Osteocyte (in vitro differentiated cells): ENCODE data around the gene MLC1. TPM values are rescaled to one million over a fixed set of nuclear protein-coding genes. Genes with fewer than 3 reads are reported as not detected.

ENCODE experiments used
- DNase-seq: peaks from one replicate; pipeline ENCODE4 v3.0.0; 2021; ENCODE audit warnings: mixed read lengths; ENCODE audit not compliant: unreplicated experiment; ENCODE audit errors: extremely low spot score
- H3K27ac Mint-ChIP-seq: one replicate; pipeline ENCODE4 v1.8.0; 2021; ENCODE audit warnings: mild to moderate bottlenecking, mixed read lengths; ENCODE audit not compliant: unreplicated experiment
- H3K27me3 Mint-ChIP-seq: one replicate; pipeline ENCODE4 v1.8.0; 2021; ENCODE audit warnings: mixed read lengths; ENCODE audit not compliant: unreplicated experiment
- H3K36me3 Mint-ChIP-seq: one replicate; pipeline ENCODE4 v1.8.0; 2021; ENCODE audit warnings: mixed read lengths; ENCODE audit not compliant: unreplicated experiment
- H3K4me1 Mint-ChIP-seq: one replicate; pipeline ENCODE4 v1.8.0; 2021; ENCODE audit warnings: mixed read lengths; ENCODE audit not compliant: unreplicated experiment
- H3K4me3 Mint-ChIP-seq: one replicate; pipeline ENCODE4 v1.8.0; 2021; ENCODE audit warnings: mild to moderate bottlenecking, moderate library complexity, mixed read lengths; ENCODE audit not compliant: unreplicated experiment
- H3K9me3 Mint-ChIP-seq: one replicate; pipeline ENCODE4 v1.8.0; 2021; ENCODE audit warnings: mixed read lengths; ENCODE audit not compliant: unreplicated experiment
- total RNA-seq: library from RNA; stranded (reverse); gene quantifications from 2 replicates; pipeline ENCODE4 v1.2.1, GENCODE V29; 2021
- TF ChIP-seq, protein P1 (sequence below): fragments of 200-600 bp; sonication (generic); IDR thresholded peaks from 2 replicates; pipeline ENCODE4 v1.5.0; 2021; ENCODE audit warnings: antibody characterized with exemption, mild to moderate bottlenecking, moderate library complexity

The MLC1 gene
- total RNA-seq, 1 donor from 2014 or later = not detected

DNA sequence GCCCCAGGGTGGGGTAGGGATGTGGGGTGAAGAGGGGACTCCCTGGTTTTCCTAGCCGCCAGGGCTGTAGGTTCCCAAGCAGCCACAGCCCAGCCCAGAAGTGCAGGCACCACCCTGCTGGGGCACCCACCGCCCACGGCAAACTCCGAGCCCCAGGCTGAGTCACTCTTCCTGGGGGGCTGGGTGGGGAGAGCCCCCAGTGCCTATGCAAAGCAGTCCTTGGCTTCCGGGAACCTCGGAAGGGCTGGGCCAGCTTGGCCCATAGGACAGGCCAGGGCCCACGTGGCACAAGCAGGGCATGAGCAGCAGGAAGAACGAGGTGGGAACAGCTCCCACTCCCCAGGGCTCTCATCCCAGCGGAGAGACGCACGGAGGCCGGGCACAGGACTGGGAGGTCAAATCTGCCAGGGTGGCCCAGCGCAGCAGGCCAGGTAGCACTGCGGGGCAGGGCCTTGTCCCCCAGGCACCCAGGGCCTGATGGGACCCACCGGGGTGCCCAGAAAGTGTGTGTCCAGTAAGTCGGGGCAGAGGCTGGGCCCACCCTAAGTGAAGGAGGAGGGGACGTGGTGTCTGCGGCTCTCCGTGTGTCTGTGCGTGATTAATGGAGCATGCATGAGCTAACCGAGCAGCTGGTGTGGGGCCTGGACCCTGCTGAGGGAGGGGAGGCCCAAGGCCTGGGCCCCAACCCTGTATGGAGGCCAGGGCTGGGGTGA is 68.1 kb downstream of the MLC1 start:
- Mint-ChIP-seq H3K4me1 (peaks cover 13% of the 10 kb centered on the region), H3K36me3 (no peaks in the 10 kb centered on the region), H3K27ac (no peak overlapping the region), H3K4me3 (no peak overlapping the region), H3K9me3 (no peaks in the 10 kb centered on the region), H3K27me3 (peaks cover 10% of the 10 kb centered on the region)
- DNase-seq = no peak
- TF ChIP-seq, protein P1, sequence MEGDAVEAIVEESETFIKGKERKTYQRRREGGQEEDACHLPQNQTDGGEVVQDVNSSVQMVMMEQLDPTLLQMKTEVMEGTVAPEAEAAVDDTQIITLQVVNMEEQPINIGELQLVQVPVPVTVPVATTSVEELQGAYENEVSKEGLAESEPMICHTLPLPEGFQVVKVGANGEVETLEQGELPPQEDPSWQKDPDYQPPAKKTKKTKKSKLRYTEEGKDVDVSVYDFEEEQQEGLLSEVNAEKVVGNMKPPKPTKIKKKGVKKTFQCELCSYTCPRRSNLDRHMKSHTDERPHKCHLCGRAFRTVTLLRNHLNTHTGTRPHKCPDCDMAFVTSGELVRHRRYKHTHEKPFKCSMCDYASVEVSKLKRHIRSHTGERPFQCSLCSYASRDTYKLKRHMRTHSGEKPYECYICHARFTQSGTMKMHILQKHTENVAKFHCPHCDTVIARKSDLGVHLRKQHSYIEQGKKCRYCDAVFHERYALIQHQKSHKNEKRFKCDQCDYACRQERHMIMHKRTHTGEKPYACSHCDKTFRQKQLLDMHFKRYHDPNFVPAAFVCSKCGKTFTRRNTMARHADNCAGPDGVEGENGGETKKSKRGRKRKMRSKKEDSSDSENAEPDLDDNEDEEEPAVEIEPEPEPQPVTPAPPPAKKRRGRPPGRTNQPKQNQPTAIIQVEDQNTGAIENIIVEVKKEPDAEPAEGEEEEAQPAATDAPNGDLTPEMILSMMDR = no peak

DNA sequence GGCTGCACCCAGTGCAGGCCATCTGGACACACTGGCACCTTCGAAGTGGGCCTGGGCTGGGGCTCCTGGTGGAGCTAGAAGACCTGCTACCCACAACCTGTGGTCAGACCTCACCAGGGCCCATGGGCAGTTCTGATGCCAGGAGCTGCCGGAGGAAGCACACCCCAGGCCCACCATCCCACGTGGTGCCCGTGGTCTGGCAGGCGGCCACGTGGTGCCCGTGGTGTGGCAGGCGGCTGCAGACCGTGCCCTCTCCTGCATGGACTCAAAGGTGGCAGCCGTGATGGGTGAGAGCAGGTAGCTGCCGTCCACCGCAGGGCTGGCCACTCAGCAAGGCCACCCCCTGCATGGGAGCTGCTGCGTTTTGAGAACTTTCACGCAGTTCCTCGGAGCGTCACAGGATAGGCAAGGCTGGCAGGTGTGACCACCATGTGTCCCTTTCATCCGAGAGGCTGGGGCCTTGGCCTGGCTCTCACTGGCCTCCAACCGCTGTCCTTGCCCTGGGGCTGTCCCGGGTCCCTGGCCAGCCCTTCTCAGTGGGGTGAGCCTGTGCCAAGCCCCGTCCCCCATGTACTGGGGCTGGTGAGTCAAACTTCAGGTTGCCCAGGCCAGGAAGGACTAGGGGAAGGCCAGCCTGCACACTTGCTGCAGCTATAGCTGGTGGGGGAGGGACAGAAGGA is 68.8 kb downstream of the MLC1 start:
- Mint-ChIP-seq H3K27me3 (peaks cover 10% of the 10 kb centered on the region), H3K4me1 (peaks cover 18% of the 10 kb centered on the region), H3K36me3 (no peaks in the 10 kb centered on the region), H3K27ac (no peak overlapping the region), H3K9me3 (no peaks in the 10 kb centered on the region), H3K4me3 (no peak overlapping the region)
- TF ChIP-seq, protein P1 = no peak
- DNase-seq = no peak

DNA sequence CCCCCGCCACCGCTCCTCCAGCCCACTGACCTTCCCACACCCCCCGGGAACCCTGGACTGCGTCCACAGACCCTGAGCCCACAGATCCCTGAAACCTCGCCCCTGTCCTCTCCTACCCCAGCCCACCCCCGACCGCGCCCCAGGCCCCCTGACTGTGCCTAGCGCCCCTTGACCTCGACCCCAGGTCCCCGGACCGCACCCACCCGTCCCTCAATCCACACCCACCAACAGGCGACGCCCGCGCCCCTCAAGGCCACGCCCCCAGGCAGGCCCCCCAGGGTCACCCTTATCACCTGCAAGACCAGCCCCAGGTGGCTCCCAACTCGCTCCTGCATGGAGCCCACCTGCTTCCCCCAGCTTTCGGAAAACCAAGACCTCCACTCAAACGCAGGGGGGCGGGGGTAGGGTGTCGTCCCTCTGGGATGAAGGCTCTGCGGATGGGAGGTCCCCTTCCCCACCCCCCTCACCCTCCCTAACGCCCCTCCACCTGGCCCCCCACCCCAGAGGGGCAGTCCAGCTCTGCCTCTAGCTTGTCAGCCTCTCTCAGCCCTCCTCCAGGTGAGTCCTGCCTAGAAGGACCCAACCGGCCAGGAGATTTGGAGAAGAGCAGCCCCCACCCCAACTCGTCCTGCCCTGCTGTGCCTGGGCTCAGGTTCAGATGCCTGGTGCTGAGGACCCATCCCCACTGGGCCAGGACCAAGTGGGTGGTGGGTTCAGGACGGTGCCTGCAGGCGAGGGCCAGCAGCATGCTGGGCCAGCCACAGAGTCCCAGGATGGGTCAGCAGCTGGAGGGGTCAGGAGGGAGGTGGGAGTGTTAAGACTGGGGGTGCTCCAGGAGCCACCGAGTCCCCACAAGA is 69.5 kb downstream of the MLC1 start:
- no peaks in the 10 kb centered on the region for H3K9me3 Mint-ChIP-seq

DNA sequence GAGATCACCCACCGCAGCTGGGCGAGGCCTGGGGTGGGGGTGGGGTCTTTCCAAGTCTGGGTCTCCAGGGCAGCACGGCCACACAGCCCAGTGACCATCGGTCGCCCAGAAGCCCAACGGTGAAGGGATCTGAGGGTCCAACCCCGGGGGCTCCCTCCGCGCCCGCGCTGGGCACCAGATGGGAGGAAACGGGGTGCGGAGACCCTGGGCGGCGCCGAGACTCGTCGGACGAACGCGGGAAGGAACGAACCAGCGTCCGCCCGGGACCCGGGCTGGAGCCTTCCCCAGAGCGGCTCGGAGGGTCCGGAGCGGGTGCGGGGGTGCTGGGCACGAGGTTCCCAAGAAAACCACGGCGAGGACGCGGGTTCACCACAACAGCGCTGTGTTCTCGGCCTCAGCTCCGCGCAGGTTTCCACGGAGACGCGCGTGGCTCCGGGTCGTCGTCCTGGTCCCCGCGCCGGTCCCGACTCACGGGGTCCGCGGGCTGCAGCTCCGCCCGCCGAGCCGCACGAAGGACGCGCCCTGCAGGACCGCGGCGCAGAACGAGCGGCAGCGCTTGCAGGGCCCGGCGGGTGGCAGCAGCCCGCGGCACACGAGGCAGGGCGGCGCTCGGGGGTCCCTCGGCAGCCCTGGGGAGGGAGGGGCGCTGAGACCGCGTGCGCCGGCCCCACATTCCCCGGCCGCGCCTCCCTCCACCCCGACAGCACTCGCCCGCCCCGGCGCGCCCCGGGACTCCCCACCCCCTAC is 70.4 kb downstream of the MLC1 start:
- no peak for DNase-seq
- H3K4me1 Mint-ChIP-seq = peaks cover 22% of the 10 kb centered on the region

More for the DNA sequence above, 69.5 kb downstream of the MLC1 start:
- Mint-ChIP-seq H3K4me3 (no peak overlapping the region), H3K27me3 (peaks cover 10% of the 10 kb centered on the region), H3K4me1 (peaks cover 22% of the 10 kb centered on the region), H3K36me3 (no peaks in the 10 kb centered on the region), H3K27ac (no peak overlapping the region)
- DNase-seq = no peak
- TF ChIP-seq, protein P1 = no peak

More for the DNA sequence above, 70.4 kb downstream of the MLC1 start:
- H3K27ac Mint-ChIP-seq = no peak overlapping the region
- no peaks in the 10 kb centered on the region for H3K36me3 Mint-ChIP-seq
- TF ChIP-seq, protein P1 = no peak
- no peak overlapping the region for H3K4me3 Mint-ChIP-seq
- peaks cover 10% of the 10 kb centered on the region for H3K27me3 Mint-ChIP-seq
- H3K9me3 Mint-ChIP-seq = no peaks in the 10 kb centered on the region
